Uterus (tissue), 2 donors: Measurements from ENCODE around the gene NWD2.

Source experiments
- CTCF ChIP-seq, 4 experiments: fragments of 200-600 bp in 2 of 4; fragments of 450-650 bp in 2 of 4; sonication (generic) in 2 of 4; IDR thresholded peaks; one replicate each; pipeline ENCODE4 v1.5.1; 2016 to 2019; ENCODE audit warnings: antibody characterized with exemption in 4 of 4, mild to moderate bottlenecking in 2 of 4, moderate library complexity in 1 of 4
- POLR2A ChIP-seq, 2 donors: fragments of 450-650 bp; IDR thresholded peaks; one replicate each; pipeline ENCODE4 v1.6.1; 2016; ENCODE audit warnings: antibody characterized with exemption in 2 of 2, mild to moderate bottlenecking in 1 of 2, moderate library complexity in 1 of 2

- no peak for TF ChIP-seq POLR2A (IDR thresholded peaks at IDR 0.05)
- TF ChIP-seq CTCF (IDR thresholded peaks at IDR 0.05), result no peak
Measured at GRCh38 chr4:37427193-37427592, 182.7 kb downstream of the NWD2 start.
